Right lobe of liver (tissue), 4 donors: Measurements from ENCODE around the gene CALD1.

Source experiments
- POLR2A ChIP-seq: fragments of 450-650 bp; IDR thresholded peaks from one replicate; pipeline ENCODE4 v1.6.1; 2017; ENCODE audit warnings: antibody characterized with exemption, mild to moderate bottlenecking
- TF ChIP-seq, protein P1 (sequence below), 4 donors: fragments of 200-600 bp in 3 of 4; fragments of 450-650 bp in 1 of 4; IDR thresholded peaks; one replicate each; pipeline versions ENCODE4 v1.5.1 to v1.8.0; 2016 to 2022; ENCODE audit warnings: antibody characterized with exemption in 4 of 4, mild to moderate bottlenecking in 2 of 4
- donor health status: DM: no; HTN: no; CAD: no.
- donor health status: DM: no; HTN: no; CAD: no.
- donor health status: DM: no; HTN: yes; CAD: no.

DNA sequence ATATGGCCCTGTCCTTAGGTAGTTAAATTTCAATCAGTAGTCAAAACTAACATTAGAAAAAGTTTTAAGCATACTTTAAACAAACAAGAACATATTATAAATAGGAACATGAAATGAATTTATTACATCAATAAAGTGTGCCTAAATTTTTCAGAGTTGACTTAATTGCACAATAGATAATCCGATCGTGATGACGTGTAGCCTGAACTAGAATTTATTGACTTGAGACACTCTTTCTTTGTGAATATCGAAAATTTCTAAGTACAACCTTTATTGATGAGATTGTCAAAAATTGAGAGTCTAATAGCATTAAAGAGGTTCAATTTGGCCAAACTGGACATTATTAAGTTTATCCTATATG, 56.0 kb downstream of the CALD1 start:
- TF ChIP-seq, protein P1, sequence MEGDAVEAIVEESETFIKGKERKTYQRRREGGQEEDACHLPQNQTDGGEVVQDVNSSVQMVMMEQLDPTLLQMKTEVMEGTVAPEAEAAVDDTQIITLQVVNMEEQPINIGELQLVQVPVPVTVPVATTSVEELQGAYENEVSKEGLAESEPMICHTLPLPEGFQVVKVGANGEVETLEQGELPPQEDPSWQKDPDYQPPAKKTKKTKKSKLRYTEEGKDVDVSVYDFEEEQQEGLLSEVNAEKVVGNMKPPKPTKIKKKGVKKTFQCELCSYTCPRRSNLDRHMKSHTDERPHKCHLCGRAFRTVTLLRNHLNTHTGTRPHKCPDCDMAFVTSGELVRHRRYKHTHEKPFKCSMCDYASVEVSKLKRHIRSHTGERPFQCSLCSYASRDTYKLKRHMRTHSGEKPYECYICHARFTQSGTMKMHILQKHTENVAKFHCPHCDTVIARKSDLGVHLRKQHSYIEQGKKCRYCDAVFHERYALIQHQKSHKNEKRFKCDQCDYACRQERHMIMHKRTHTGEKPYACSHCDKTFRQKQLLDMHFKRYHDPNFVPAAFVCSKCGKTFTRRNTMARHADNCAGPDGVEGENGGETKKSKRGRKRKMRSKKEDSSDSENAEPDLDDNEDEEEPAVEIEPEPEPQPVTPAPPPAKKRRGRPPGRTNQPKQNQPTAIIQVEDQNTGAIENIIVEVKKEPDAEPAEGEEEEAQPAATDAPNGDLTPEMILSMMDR (IDR thresholded peaks at IDR 0.05) = no peak
- TF ChIP-seq POLR2A = no peak
